ENCODE measurements around the gene OSR1. TPM values are rescaled to one million over a fixed set of nuclear protein-coding genes. Genes with fewer than 3 reads are reported as not detected.

OSR1 gene
- total RNA-seq, 1 experiment from 2014 or later: 0.84 TPM

DNA sequence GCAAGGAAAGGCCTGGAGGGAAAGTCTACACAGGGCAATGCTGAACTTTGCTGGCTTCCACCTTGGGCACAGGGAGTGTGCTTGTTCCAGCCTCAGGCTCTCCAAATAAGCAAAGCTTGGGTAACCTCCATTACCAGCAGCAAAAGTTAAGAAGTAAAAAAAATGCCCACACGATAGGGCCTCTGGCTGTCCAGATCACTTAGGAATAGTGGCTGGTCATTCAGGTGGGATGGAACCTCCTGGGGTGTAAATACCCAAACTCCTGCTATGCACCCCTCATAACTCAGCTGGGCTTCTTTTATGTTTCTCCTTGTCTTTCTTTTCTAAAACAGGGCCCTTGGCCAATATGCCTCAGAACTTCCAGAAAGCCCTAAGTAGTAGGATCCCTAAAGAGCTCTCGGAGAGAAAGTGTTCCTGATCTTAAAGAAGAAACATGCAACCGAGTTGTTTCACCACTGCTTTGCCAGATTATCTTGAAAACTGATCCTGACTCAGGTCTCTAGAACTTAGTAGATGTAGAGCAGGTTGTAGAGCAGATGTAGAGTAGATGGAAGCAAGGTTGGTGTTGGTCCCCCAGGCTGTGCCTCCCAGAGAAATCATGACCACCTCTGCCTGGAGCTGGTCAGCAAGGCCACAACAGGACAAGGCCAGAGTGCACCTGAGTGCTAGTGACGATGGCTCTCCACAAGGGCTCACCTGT, 2.0 kb upstream of the OSR1 start:
- TF ChIP-seq EZH2 (IDR thresholded peaks at IDR 0.05; ENCODE audit: borderline replicate concordance, low read depth, low read length, poor library complexity, severe bottlenecking): no peak
- TF ChIP-seq, protein P1, sequence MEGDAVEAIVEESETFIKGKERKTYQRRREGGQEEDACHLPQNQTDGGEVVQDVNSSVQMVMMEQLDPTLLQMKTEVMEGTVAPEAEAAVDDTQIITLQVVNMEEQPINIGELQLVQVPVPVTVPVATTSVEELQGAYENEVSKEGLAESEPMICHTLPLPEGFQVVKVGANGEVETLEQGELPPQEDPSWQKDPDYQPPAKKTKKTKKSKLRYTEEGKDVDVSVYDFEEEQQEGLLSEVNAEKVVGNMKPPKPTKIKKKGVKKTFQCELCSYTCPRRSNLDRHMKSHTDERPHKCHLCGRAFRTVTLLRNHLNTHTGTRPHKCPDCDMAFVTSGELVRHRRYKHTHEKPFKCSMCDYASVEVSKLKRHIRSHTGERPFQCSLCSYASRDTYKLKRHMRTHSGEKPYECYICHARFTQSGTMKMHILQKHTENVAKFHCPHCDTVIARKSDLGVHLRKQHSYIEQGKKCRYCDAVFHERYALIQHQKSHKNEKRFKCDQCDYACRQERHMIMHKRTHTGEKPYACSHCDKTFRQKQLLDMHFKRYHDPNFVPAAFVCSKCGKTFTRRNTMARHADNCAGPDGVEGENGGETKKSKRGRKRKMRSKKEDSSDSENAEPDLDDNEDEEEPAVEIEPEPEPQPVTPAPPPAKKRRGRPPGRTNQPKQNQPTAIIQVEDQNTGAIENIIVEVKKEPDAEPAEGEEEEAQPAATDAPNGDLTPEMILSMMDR (conservative IDR thresholded peaks at IDR 0.05; ENCODE audit: low read depth, low read length): no peak
- POLR2A ChIA-PET (ENCODE audit: low non-redundant PET): no interaction called here

DNA sequence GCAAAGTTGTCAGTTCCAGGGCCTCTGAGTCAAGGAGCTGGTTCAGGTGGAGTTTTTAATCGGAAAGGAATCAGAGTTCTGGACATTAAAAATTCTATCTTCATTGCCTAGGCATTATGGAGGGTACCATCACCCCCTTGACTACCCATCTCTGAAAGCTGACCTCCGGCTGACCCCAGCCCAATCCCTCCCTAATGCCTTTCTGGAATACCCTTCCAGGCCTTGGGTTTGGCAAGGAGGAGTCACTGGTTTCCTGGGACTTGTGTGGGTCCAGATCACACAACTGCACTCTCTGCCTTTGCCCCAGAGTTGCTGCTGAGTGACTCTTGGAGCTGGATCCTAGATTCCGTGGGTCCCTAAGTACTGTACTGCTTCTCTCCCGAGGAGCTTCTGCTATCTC, 1.0 kb upstream of the OSR1 start:
- DNase-seq (ENCODE audit: low spot score): no peak
- TF ChIP-seq, protein P1 (conservative IDR thresholded peaks at IDR 0.05; ENCODE audit: low read depth, low read length): no peak
- no peak for TF ChIP-seq EZH2 (IDR thresholded peaks at IDR 0.05; ENCODE audit: borderline replicate concordance, low read depth, low read length, poor library complexity, severe bottlenecking)
- POLR2A ChIA-PET (ENCODE audit: low non-redundant PET): no interaction called here
- CTCF ChIA-PET: no interaction called here
- Histone ChIP-seq H3K9me3 (ENCODE audit: low read depth, low read length, poor library complexity, severe bottlenecking) (no peaks in the 10 kb centered on the region), H3K4me1 (ENCODE audit: insufficient read depth, low read length, poor library complexity, severe bottlenecking) (peaks cover 10% of the 10 kb centered on the region), H3K4me3 (ENCODE audit: low read depth, low read length, poor library complexity, severe bottlenecking) (no peak overlapping the region), H3K27ac (ENCODE audit: low read depth, low read length, poor library complexity, severe bottlenecking) (no peak overlapping the region), H3K27me3 (replicated peaks; ENCODE audit: insufficient read depth, low read depth, low read length, poor library complexity) (peaks cover 97% of the 10 kb centered on the region), H3K36me3 (ENCODE audit: insufficient read depth, low read length, poor library complexity, severe bottlenecking) (no peaks in the 10 kb centered on the region)
- intact Hi-C loops (cut with micrococcal nuclease; ENCODE audit: unreplicated experiment): loop anchor here (5.0 kb wide), 1 partner anchor 388 kb away; no protein-coding TSS in a partner anchor
- no TSS peak for BruUV-seq (replicated peaks)

More for the DNA sequence above, 2.0 kb upstream of the OSR1 start:
- H3K4me1 ChIP-seq (ENCODE audit: insufficient read depth, low read length, poor library complexity, severe bottlenecking): peaks cover 10% of the 10 kb centered on the region
- no TSS peak for BruUV-seq (replicated peaks)
- H3K27me3 ChIP-seq (replicated peaks; ENCODE audit: insufficient read depth, low read depth, low read length, poor library complexity): peaks cover 97% of the 10 kb centered on the region
- H3K4me3 ChIP-seq (ENCODE audit: low read depth, low read length, poor library complexity, severe bottlenecking): no peak overlapping the region
- no peak overlapping the region for H3K27ac ChIP-seq (ENCODE audit: low read depth, low read length, poor library complexity, severe bottlenecking)
- H3K36me3 ChIP-seq (ENCODE audit: insufficient read depth, low read length, poor library complexity, severe bottlenecking): no peaks in the 10 kb centered on the region
- intact Hi-C loops (cut with micrococcal nuclease; ENCODE audit: unreplicated experiment): loop anchor here (5.0 kb wide), 3 partner anchors 307 to 973 kb away; no protein-coding TSS in a partner anchor
- no peak for DNase-seq (ENCODE audit: low spot score)
- CTCF ChIA-PET: no interaction called here
- no peaks in the 10 kb centered on the region for H3K9me3 ChIP-seq (ENCODE audit: low read depth, low read length, poor library complexity, severe bottlenecking)

DNA sequence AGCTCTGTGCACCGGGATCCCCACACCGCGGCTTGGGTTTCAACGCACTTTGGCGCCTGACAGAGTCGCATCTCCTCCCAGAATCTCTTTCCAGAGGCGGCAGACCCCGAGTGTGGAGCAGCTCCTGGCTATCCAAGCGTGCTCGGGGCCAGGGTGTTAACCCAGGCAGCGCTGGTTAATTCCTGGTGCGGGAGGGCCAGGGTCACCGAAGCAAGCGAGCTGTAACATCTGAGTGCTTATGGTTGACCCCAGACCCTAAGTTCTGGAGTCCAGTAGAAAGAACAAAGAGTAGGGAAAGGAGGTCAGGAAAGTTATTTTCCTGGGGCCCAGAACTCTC, 566 bp upstream of the OSR1 start:
- CTCF ChIA-PET: no interaction called here
- Histone ChIP-seq H3K27me3 (replicated peaks; ENCODE audit: insufficient read depth, low read depth, low read length, poor library complexity) (peaks cover 95% of the 10 kb centered on the region), H3K27ac (ENCODE audit: low read depth, low read length, poor library complexity, severe bottlenecking) (no peak overlapping the region), H3K4me3 (ENCODE audit: low read depth, low read length, poor library complexity, severe bottlenecking) (no peak overlapping the region), H3K4me1 (ENCODE audit: insufficient read depth, low read length, poor library complexity, severe bottlenecking) (peaks cover 10% of the 10 kb centered on the region), H3K9me3 (ENCODE audit: low read depth, low read length, poor library complexity, severe bottlenecking) (no peaks in the 10 kb centered on the region), H3K36me3 (ENCODE audit: insufficient read depth, low read length, poor library complexity, severe bottlenecking) (no peaks in the 10 kb centered on the region)
- intact Hi-C loops (cut with micrococcal nuclease; ENCODE audit: unreplicated experiment): loop anchor here (5.0 kb wide), 1 partner anchor 388 kb away; no protein-coding TSS in a partner anchor
- no peak for DNase-seq (ENCODE audit: low spot score)
- POLR2A ChIA-PET (ENCODE audit: low non-redundant PET): no interaction called here
- TF ChIP-seq EZH2 (IDR thresholded peaks at IDR 0.05; ENCODE audit: borderline replicate concordance, low read depth, low read length, poor library complexity, severe bottlenecking): no peak
- TF ChIP-seq, protein P1 (conservative IDR thresholded peaks at IDR 0.05; ENCODE audit: low read depth, low read length): no peak
- BruUV-seq (replicated peaks): no TSS peak

All from A673 (cell line).